TTC549 (cell line): ENCODE data around the gene IVNS1ABP.
A peak's percentile ranks its signal among the peaks of the same experiment; 100 is the strongest.
"Not testable (repeated sequence)": the region's sequence is repeated elsewhere in the genome, so short reads cannot be mapped to it uniquely, and the experiment has no call there.

ENCODE experiments used
- FAIRE-seq: peaks from 2 replicates; lab custom pipeline; 2012; peaks lifted over from hg19 to GRCh38; lab: Jason Lieb, UNC

Gene IVNS1ABP

GRCh38 chr1:185328255-185328654, 11.2 kb upstream of the IVNS1ABP start:
- FAIRE-seq = no peak

GRCh38 chr1:185325413-185325812, 8.4 kb upstream of the IVNS1ABP start:
- no peak for FAIRE-seq

GRCh38 chr1:185324118-185324517, 7.1 kb upstream of the IVNS1ABP start:
- FAIRE-seq = no peak

GRCh38 chr1:185322636-185323035, 5.6 kb upstream of the IVNS1ABP start:
- no peak for FAIRE-seq

GRCh38 chr1:185321653-185322221, 4.7 kb upstream of the IVNS1ABP start:
- not testable (repeated sequence) for FAIRE-seq

- FAIRE-seq = not testable (repeated sequence)
Measured at GRCh38 chr1:185321104-185321503, 4.1 kb upstream of the IVNS1ABP start.

- FAIRE-seq = no peak
Measured at GRCh38 chr1:185319139-185319475, 2.1 kb upstream of the IVNS1ABP start.

GRCh38 chr1:185318431-185319138, 1.5 kb upstream of the IVNS1ABP start:
- no peak for FAIRE-seq

GRCh38 chr1:185317886-185318310, 855 bp upstream of the IVNS1ABP start:
- no peak for FAIRE-seq

- FAIRE-seq = no peak
Measured at GRCh38 chr1:185316163-185317033, 645 bp downstream of the IVNS1ABP start.

- no peak for FAIRE-seq
Measured at GRCh38 chr1:185315445-185316071, 1.5 kb downstream of the IVNS1ABP start.

- FAIRE-seq = no peak
Measured at GRCh38 chr1:185314411-185314810, 2.6 kb downstream of the IVNS1ABP start.

GRCh38 chr1:185312361-185313138, 4.5 kb downstream of the IVNS1ABP start:
- peak; percentile 5 for FAIRE-seq

GRCh38 chr1:185311589-185312225, 5.3 kb downstream of the IVNS1ABP start:
- no peak for FAIRE-seq

- FAIRE-seq = no peak
Measured at GRCh38 chr1:185309566-185309965, 7.5 kb downstream of the IVNS1ABP start.

GRCh38 chr1:185308126-185308525, 8.9 kb downstream of the IVNS1ABP start:
- no peak for FAIRE-seq

- no peak for FAIRE-seq
Measured at GRCh38 chr1:185305419-185305818, 11.6 kb downstream of the IVNS1ABP start.

GRCh38 chr1:185300152-185300551, 16.9 kb downstream of the IVNS1ABP start:
- no peak for FAIRE-seq

- FAIRE-seq = no peak
Measured at GRCh38 chr1:185297982-185298381, 19.1 kb downstream of the IVNS1ABP start.

GRCh38 chr1:185295091-185295490, 22.0 kb downstream of the IVNS1ABP start:
- FAIRE-seq = no peak

- FAIRE-seq = no peak
Measured at GRCh38 chr1:185293967-185294542, 23.0 kb downstream of the IVNS1ABP start.
